GM19452 (cell line): Measurements from ENCODE around the gene CXCL3.

Experiments
- ATAC-seq: cut with Tn5 transposase; IDR thresholded peaks from one replicate; pipeline ENCODE4 v1.9.1; 2021; ENCODE audit not compliant: unreplicated experiment

Gene CXCL3

GRCh38 chr4:74016068-74016467, 22.4 kb downstream of the CXCL3 start:
- no peak for ATAC-seq

- no peak for ATAC-seq
These were observed 23.2 kb downstream of the CXCL3 start for GRCh38 chr4:74015126-74015780.

- no peak for ATAC-seq
These were observed 24.2 kb downstream of the CXCL3 start for GRCh38 chr4:74014332-74014731.

- ATAC-seq: no peak
These were observed 25.2 kb downstream of the CXCL3 start for GRCh38 chr4:74013264-74013663.

- no peak for ATAC-seq
These were observed 26.4 kb downstream of the CXCL3 start for GRCh38 chr4:74012130-74012529.

GRCh38 chr4:74009307-74009706, 29.2 kb downstream of the CXCL3 start:
- ATAC-seq: no peak

- ATAC-seq: no peak
These were observed 32.4 kb downstream of the CXCL3 start for GRCh38 chr4:74006009-74006476.

- no peak for ATAC-seq
These were observed 33.0 kb downstream of the CXCL3 start for GRCh38 chr4:74005528-74005927.

GRCh38 chr4:74004668-74005067, 33.8 kb downstream of the CXCL3 start:
- no peak for ATAC-seq

- no peak for ATAC-seq
These were observed 38.2 kb downstream of the CXCL3 start for GRCh38 chr4:74000301-74000700.

GRCh38 chr4:73998040-73999011, 40.2 kb downstream of the CXCL3 start, which contains the start of gene CXCL5:
CXCL5 (minus strand) TSS chr4:73998677; CDS start chr4:73998581, 96 bp downstream.
- ATAC-seq: no peak

GRCh38 chr4:73992050-73992449, 46.4 kb downstream of the CXCL3 start:
- no peak for ATAC-seq

GRCh38 chr4:73991742-73992000, 46.8 kb downstream of the CXCL3 start:
- ATAC-seq: no peak

- ATAC-seq: no peak
These were observed 47.3 kb downstream of the CXCL3 start for GRCh38 chr4:73990988-73991741.

- ATAC-seq: no peak
These were observed 48.6 kb downstream of the CXCL3 start for GRCh38 chr4:73989928-73990327.

GRCh38 chr4:73989031-73989430, 49.5 kb downstream of the CXCL3 start:
- no peak for ATAC-seq

GRCh38 chr4:73988061-73988460, 50.4 kb downstream of the CXCL3 start, which contains the start of gene PPBP:
PPBP (minus strand) TSS chr4:73988190; CDS start chr4:73988103, 87 bp downstream.
- ATAC-seq: no peak
